HepG2 (cell line): ENCODE results near the gene EIF5A2. TPM values are rescaled to one million over a fixed set of nuclear protein-coding genes. Genes with fewer than 3 reads are reported as not detected.

Source experiments
- HDAC2 ChIP-seq: sonication (generic); formaldehyde crosslinking; IDR thresholded peaks from 2 replicates; pipeline ENCODE4 v1.4.0; 2020; ENCODE audit warnings: missing genetic modification reagents
- TOE1 ChIP-seq: sonication (generic); formaldehyde crosslinking; IDR thresholded peaks from 2 replicates; pipeline ENCODE4 v1.4.0; 2020; ENCODE audit warnings: mild to moderate bottlenecking, missing genetic modification reagents
- ZNF446 ChIP-seq: sonication (generic); formaldehyde crosslinking; IDR thresholded peaks from 2 replicates; pipeline ENCODE4 v1.5.0; 2020; ENCODE audit warnings: mild to moderate bottlenecking, missing genetic modification reagents
- ZNF709 ChIP-seq: sonication (generic); formaldehyde crosslinking; IDR thresholded peaks from 2 replicates; pipeline ENCODE4 v1.5.0; 2020; ENCODE audit warnings: mild to moderate bottlenecking, missing genetic modification reagents
- ZSCAN25 ChIP-seq: sonication (generic); formaldehyde crosslinking; IDR thresholded peaks from 2 replicates; pipeline ENCODE4 v1.8.0; 2022; ENCODE audit warnings: mild to moderate bottlenecking, missing genetic modification reagents
- polyA plus RNA-seq, 8 experiments: library from polyadenylated mRNA; depleted of rRNA in 3 of 8; stranded (reverse) in 7 of 8; unstranded in 1 of 8; fragments of >200 nt; fragmentation: Illumina TruSeq in 4 of 8; extraction: Trizol in 4 of 8; gene quantifications; 2 replicates each; pipeline versions ENCODE4 v1.2.1 to v1.2.3, GENCODE V29; 2011 to 2016; ENCODE audit warnings: low read depth in 4 of 8, missing spikeins in 1 of 8, mixed read lengths in 1 of 8; ENCODE audit not compliant: insufficient read depth in 1 of 8
- total RNA-seq, 5 experiments: library from RNA; depleted of rRNA; stranded (reverse); fragments of >200 nt; fragmentation: Illumina TruSeq; extraction: Trizol; gene quantifications; 2 replicates each; pipeline ENCODE4 v1.2.3, GENCODE V29; 2016; ENCODE audit warnings: low read depth in 1 of 5
- TF ChIP-seq, protein P1 (sequence below): sonication (generic); formaldehyde crosslinking; conservative IDR thresholded peaks from 2 replicates; pipeline ENCODE4 v1.8.0; 2022; ENCODE audit warnings: mild to moderate bottlenecking, moderate library complexity, missing genetic modification reagents
- TF ChIP-seq, protein P2 (sequence below): sonication (generic); formaldehyde crosslinking; IDR thresholded peaks from 2 replicates; pipeline ENCODE4 v1.5.0; 2020; ENCODE audit warnings: mild to moderate bottlenecking, missing genetic modification reagents, moderate library complexity
- TF ChIP-seq, protein P3 (sequence below): sonication (generic); formaldehyde crosslinking; conservative IDR thresholded peaks from 2 replicates; pipeline ENCODE4 v1.8.0; 2022; ENCODE audit warnings: low read depth, missing genetic modification reagents
- TF ChIP-seq, protein P4 (sequence below): IDR thresholded peaks from 2 replicates; pipeline ENCODE4 v1.6.1; 2016; ENCODE audit warnings: mild to moderate bottlenecking
- TF ChIP-seq, protein P5 (sequence below): IDR thresholded peaks from 2 replicates; pipeline ENCODE4 v1.4.0; 2020; ENCODE audit warnings: mild to moderate bottlenecking, missing genetic modification reagents
- TF ChIP-seq, protein P6 (sequence below): sonication (generic); formaldehyde crosslinking; IDR thresholded peaks from 2 replicates; pipeline ENCODE4 v1.5.0; 2020; ENCODE audit warnings: missing genetic modification reagents

EIF5A2 gene
- total and polyA plus RNA-seq, 2 of the 13 experiments (the other 11 are each of a cell fraction or from before 2014, with no cell fraction given) = 3.5 to 9.4 TPM

DNA sequence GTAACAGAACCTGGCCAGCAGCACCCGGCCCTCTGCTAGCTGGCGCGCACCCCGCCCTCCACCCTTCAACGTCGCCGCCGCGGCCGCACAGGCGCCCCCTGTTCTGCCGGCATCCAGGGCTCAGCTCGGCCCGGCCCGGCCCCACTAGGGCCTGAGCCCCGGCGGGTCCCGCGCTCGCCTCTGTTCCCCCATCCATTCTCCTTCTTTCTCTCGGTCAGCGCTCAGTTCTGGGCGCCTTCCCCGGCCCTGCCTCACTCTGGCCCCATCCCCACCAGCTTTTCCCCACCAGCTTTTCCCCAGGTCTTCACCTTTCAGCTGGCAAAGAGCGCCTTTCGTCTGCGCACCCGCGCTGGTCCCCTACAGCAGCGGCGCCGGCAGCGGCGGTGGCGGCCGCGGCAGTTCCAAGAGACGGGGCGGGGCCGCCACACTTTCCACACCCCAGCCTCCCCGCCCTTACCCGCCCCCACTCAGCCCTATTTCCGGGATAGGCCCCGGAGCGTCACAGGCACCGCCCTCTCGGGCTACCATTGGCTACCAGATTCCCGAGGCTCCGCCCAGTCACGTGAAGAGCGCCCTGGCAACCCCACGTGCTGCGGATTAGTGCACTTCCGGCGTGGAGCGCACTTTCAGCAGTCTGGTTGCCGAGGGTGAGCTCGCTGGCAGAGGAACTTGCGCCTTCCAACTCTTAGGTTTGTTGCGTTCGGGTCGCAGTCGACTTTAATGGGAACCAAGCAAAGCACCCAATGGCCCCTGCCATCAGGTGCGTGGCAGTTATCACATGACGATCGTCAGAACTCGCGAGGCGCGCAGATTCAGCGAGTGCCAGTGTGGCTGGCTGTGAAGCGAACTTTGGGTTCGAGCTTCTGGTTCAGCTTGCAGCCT, at the start of gene EIF5A2 (continued):
- TF ChIP-seq ZNF709 (CRISPR knock-in tag) (peak; percentile 78; the same call in 1 of the 2 replicates), ZSCAN25 (CRISPR knock-in tag) (peak; percentile 21; the same call in 1 of the 2 replicates), HDAC2 (peak; percentile 54; the same call in 1 of the 2 replicates), TOE1 (CRISPR knock-in tag) (peak; percentile 63; the same call in 1 of the 2 replicates), ZNF446 (CRISPR knock-in tag) (peak; percentile 65; the same call in 1 of the 2 replicates)
- TF ChIP-seq, protein P1, sequence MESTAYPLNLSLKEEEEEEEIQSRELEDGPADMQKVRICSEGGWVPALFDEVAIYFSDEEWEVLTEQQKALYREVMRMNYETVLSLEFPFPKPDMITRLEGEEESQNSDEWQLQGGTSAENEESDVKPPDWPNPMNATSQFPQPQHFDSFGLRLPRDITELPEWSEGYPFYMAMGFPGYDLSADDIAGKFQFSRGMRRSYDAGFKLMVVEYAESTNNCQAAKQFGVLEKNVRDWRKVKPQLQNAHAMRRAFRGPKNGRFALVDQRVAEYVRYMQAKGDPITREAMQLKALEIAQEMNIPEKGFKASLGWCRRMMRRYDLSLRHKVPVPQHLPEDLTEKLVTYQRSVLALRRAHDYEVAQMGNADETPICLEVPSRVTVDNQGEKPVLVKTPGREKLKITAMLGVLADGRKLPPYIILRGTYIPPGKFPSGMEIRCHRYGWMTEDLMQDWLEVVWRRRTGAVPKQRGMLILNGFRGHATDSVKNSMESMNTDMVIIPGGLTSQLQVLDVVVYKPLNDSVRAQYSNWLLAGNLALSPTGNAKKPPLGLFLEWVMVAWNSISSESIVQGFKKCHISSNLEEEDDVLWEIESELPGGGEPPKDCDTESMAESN (CRISPR knock-in tag) = peak; percentile 31; the same call in 1 of the 2 replicates
- TF ChIP-seq, protein P2, sequence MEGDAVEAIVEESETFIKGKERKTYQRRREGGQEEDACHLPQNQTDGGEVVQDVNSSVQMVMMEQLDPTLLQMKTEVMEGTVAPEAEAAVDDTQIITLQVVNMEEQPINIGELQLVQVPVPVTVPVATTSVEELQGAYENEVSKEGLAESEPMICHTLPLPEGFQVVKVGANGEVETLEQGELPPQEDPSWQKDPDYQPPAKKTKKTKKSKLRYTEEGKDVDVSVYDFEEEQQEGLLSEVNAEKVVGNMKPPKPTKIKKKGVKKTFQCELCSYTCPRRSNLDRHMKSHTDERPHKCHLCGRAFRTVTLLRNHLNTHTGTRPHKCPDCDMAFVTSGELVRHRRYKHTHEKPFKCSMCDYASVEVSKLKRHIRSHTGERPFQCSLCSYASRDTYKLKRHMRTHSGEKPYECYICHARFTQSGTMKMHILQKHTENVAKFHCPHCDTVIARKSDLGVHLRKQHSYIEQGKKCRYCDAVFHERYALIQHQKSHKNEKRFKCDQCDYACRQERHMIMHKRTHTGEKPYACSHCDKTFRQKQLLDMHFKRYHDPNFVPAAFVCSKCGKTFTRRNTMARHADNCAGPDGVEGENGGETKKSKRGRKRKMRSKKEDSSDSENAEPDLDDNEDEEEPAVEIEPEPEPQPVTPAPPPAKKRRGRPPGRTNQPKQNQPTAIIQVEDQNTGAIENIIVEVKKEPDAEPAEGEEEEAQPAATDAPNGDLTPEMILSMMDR (CRISPR knock-in tag) = 0 out of 2 replicates have a peak, but pooled peaks have one; percentile 6
- TF ChIP-seq, protein P3, sequence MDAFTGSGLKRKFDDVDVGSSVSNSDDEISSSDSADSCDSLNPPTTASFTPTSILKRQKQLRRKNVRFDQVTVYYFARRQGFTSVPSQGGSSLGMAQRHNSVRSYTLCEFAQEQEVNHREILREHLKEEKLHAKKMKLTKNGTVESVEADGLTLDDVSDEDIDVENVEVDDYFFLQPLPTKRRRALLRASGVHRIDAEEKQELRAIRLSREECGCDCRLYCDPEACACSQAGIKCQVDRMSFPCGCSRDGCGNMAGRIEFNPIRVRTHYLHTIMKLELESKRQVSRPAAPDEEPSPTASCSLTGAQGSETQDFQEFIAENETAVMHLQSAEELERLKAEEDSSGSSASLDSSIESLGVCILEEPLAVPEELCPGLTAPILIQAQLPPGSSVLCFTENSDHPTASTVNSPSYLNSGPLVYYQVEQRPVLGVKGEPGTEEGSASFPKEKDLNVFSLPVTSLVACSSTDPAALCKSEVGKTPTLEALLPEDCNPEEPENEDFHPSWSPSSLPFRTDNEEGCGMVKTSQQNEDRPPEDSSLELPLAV (CRISPR knock-in tag) = no peak
- TF ChIP-seq, protein P4, sequence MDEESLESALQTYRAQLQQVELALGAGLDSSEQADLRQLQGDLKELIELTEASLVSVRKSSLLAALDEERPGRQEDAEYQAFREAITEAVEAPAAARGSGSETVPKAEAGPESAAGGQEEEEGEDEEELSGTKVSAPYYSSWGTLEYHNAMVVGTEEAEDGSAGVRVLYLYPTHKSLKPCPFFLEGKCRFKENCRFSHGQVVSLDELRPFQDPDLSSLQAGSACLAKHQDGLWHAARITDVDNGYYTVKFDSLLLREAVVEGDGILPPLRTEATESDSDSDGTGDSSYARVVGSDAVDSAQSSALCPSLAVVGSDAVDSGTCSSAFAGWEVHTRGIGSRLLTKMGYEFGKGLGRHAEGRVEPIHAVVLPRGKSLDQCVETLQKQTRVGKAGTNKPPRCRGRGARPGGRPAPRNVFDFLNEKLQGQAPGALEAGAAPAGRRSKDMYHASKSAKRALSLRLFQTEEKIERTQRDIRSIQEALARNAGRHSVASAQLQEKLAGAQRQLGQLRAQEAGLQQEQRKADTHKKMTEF (CRISPR knock-in tag) = peak; percentile 82
- TF ChIP-seq, protein P5, sequence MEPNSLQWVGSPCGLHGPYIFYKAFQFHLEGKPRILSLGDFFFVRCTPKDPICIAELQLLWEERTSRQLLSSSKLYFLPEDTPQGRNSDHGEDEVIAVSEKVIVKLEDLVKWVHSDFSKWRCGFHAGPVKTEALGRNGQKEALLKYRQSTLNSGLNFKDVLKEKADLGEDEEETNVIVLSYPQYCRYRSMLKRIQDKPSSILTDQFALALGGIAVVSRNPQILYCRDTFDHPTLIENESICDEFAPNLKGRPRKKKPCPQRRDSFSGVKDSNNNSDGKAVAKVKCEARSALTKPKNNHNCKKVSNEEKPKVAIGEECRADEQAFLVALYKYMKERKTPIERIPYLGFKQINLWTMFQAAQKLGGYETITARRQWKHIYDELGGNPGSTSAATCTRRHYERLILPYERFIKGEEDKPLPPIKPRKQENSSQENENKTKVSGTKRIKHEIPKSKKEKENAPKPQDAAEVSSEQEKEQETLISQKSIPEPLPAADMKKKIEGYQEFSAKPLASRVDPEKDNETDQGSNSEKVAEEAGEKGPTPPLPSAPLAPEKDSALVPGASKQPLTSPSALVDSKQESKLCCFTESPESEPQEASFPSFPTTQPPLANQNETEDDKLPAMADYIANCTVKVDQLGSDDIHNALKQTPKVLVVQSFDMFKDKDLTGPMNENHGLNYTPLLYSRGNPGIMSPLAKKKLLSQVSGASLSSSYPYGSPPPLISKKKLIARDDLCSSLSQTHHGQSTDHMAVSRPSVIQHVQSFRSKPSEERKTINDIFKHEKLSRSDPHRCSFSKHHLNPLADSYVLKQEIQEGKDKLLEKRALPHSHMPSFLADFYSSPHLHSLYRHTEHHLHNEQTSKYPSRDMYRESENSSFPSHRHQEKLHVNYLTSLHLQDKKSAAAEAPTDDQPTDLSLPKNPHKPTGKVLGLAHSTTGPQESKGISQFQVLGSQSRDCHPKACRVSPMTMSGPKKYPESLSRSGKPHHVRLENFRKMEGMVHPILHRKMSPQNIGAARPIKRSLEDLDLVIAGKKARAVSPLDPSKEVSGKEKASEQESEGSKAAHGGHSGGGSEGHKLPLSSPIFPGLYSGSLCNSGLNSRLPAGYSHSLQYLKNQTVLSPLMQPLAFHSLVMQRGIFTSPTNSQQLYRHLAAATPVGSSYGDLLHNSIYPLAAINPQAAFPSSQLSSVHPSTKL (CRISPR knock-in tag) = peak; percentile 62; the same call in 1 of the 2 replicates
- TF ChIP-seq, protein P6, sequence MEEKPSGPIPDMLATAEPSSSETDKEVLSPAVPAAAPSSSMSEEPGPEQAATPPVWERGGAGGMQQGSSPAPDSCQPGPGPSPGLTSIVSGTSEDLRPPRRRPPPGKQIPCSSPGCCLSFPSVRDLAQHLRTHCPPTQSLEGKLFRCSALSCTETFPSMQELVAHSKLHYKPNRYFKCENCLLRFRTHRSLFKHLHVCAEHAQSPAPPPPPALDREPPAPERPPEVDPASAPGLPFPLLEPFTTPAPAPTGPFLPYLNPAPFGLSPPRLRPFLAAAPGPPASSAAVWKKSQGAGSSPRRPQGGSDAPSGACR (CRISPR knock-in tag) = peak; percentile 18; the same call in 1 of the 2 replicates
